Fibroblast of mammary gland (primary cell): ENCODE results near the gene SMIM10L1.

ENCODE experiments used
- DNase-seq: peaks from one replicate; pipeline ENCODE4 v3.0.0-alpha.2; 2010; ENCODE audit warnings: low read depth
- H3K4me3 ChIP-seq: 2 replicates; pipeline ENCODE4 v1.5.1; 2011; ENCODE audit warnings: low read depth, mild to moderate bottlenecking, low read length, moderate library complexity; ENCODE audit not compliant: control insufficient read depth
- CTCF ChIP-seq: conservative IDR thresholded peaks from 2 replicates; pipeline ENCODE4 v1.5.1; 2011; ENCODE audit warnings: low read depth, low read length, inconsistent platforms; ENCODE audit not compliant: control insufficient read depth, insufficient read depth

Gene SMIM10L1

GRCh38 chr12:11209113-11209512 is 38.1 kb downstream of the SMIM10L1 start:
- no peak for DNase-seq
- H3K4me3 ChIP-seq, result no peak overlapping the region
- no peak for TF ChIP-seq CTCF
